Breast epithelium (tissue), 3 donors: ENCODE measurements around the gene ZNF92.

Experiments used
- CTCF ChIP-seq, 3 donors: fragments of 450-650 bp; IDR thresholded peaks; one replicate each; pipeline ENCODE4 v1.5.1; 2016 to 2017; ENCODE audit warnings: antibody characterized with exemption in 3 of 3, mild to moderate bottlenecking in 3 of 3, moderate library complexity in 3 of 3
- POLR2A ChIP-seq: fragments of 450-650 bp; IDR thresholded peaks from one replicate; pipeline ENCODE4 v1.6.1; 2016; ENCODE audit warnings: antibody characterized with exemption, mild to moderate bottlenecking, moderate library complexity
- POLR2AphosphoS5 ChIP-seq, 3 donors: sonication (generic); formaldehyde crosslinking; IDR thresholded peaks; one replicate each; pipeline ENCODE4 v1.6.1; 2017; ENCODE audit warnings: antibody characterized with exemption in 3 of 3

DNA sequence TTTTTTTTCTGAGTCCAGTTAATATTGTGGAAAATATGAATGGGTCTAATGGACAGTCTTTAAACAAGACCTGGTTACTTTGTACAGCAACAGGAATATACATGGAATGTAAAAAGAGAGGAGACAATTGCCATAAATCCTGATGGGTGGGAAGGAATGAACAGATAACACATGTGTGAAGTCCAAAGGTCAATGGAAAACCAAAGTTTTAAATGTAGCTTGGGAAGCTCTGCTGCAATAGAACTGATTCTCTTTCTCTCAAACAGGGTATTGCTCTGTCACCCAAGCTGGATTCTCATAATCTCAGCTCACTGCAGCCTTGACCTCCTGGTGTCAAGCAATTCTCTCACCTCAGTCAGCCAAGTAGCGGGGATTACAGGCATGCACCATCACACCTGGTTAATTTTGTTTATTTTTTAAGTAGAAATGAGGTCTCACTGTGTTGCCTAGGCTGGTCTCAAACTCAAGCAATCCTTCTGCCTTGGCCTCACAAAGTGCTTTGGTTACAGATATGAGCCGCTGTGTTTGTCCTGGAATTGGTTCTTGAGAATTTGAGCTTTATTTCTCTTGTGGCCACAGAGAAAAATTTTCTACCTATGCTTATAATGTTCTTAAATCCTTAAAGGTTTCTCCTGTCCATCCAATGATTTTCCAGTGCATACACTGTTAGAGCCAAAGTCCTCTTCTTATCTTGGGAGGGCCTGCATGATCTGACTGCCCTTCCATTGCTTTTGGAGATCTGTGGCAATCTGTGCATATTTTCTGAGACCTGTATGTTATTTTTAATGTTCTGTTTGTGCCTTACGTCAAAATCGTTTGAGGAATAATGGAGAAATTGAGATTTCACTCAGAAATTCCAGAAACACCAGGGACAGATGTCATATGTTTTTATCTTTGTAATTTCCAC lies 30.7 kb upstream of the ZNF92 start:
- TF ChIP-seq CTCF (IDR thresholded peaks at IDR 0.05) (no peak), POLR2A (no peak), POLR2AphosphoS5 (IDR thresholded peaks at IDR 0.05) (no peak)
